Fibroblast of lung (primary cell): ENCODE results near the gene HMCN2. TPM values are rescaled to one million over a fixed set of nuclear protein-coding genes. Genes with fewer than 3 reads are reported as not detected.

Experiments used
- DNase-seq, 2 donors: peaks; one replicate each; pipeline versions ENCODE4 v3.0.0 to v3.0.0-alpha.2; 2010; ENCODE audit warnings: low read depth in 2 of 2
- H2AFZ ChIP-seq: 2 replicates; pipeline ENCODE4 v1.5.1; 2012; ENCODE audit warnings: low read length, control low read depth, inconsistent platforms
- H3K27ac ChIP-seq: 2 replicates; pipeline ENCODE4 v1.5.1; 2011; ENCODE audit warnings: low read length, control low read depth; ENCODE audit not compliant: insufficient read depth
- H3K27me3 ChIP-seq: 2 replicates; pipeline ENCODE4 v1.5.1; 2011; ENCODE audit warnings: mild to moderate bottlenecking, low read length; ENCODE audit not compliant: control insufficient read depth, insufficient read depth
- H3K36me3 ChIP-seq: 2 replicates; pipeline ENCODE4 v1.5.1; 2011; ENCODE audit warnings: low read length; ENCODE audit not compliant: control insufficient read depth, insufficient read depth
- H3K4me1 ChIP-seq: 2 replicates; pipeline ENCODE4 v1.5.1; 2011; ENCODE audit warnings: low read length; ENCODE audit not compliant: control insufficient read depth, insufficient read depth; ENCODE audit errors: extremely low read depth
- H3K4me2 ChIP-seq: 2 replicates; pipeline ENCODE4 v1.5.1; 2011; ENCODE audit warnings: low read length, control low read depth; ENCODE audit not compliant: insufficient read depth; ENCODE audit errors: extremely low read depth
- H3K4me3 ChIP-seq, 4 experiments: fragments of 200-600 bp in 1 of 4; sonication (generic) in 1 of 4; replicated peaks in 1 of 4; 2 replicates each; pipeline ENCODE4 v1.5.1; 2011 to 2016; ENCODE audit warnings: low read length in 4 of 4, low read depth in 3 of 4, mild to moderate bottlenecking in 3 of 4, control low read depth in 2 of 4, inconsistent platforms in 1 of 4, mixed read lengths in 1 of 4; ENCODE audit not compliant: insufficient read depth in 1 of 4; ENCODE audit errors: control extremely low read depth in 1 of 4
- H3K79me2 ChIP-seq: 2 replicates; pipeline ENCODE4 v1.5.1; 2012; ENCODE audit warnings: mild to moderate bottlenecking, low read length, inconsistent platforms; ENCODE audit not compliant: control insufficient read depth, insufficient read depth
- H3K9ac ChIP-seq: 2 replicates; pipeline ENCODE4 v1.5.1; 2011; ENCODE audit warnings: mild to moderate bottlenecking, low read length, control low read depth; ENCODE audit not compliant: insufficient read depth
- H3K9me3 ChIP-seq: 2 replicates; pipeline ENCODE4 v1.5.1; 2012; ENCODE audit warnings: low read depth, low read length; ENCODE audit not compliant: control insufficient read depth, insufficient read depth
- H4K20me1 ChIP-seq: 2 replicates; pipeline ENCODE4 v1.5.1; 2011; ENCODE audit warnings: low read length; ENCODE audit not compliant: control insufficient read depth, insufficient read depth; ENCODE audit errors: extremely low read depth
- CTCF ChIP-seq, 2 donors: IDR thresholded peaks in 1 of 2; conservative IDR thresholded peaks in 1 of 2; 1 replicate in 1 of 2; 2 replicates in 1 of 2; pipeline ENCODE4 v1.5.1; 2011 to 2012; ENCODE audit warnings: low read length in 2 of 2, control low read depth in 1 of 2, inconsistent platforms in 1 of 2, low read depth in 1 of 2, mild to moderate bottlenecking in 1 of 2
- EZH2 ChIP-seq: IDR thresholded peaks from 2 replicates; pipeline ENCODE4 v1.5.1; 2012; ENCODE audit warnings: low read length, control low read depth, mild to moderate bottlenecking; ENCODE audit errors: missing control alignments
- polyA plus RNA-seq, 2 donors: library from polyadenylated mRNA; depleted of rRNA in 1 of 2; stranded (reverse) in 1 of 2; unstranded in 1 of 2; fragments of >200 nt; gene quantifications; 2 replicates each; pipeline ENCODE4 v1.2.1, GENCODE V29; 2011 to 2012; ENCODE audit warnings: missing spikeins in 1 of 2
- total RNA-seq: library from RNA; depleted of rRNA; stranded (reverse); fragments of >200 nt; gene quantifications from 2 replicates; pipeline ENCODE4 v1.2.1, GENCODE V29; 2014

HMCN2 gene
- total and polyA plus RNA-seq, 2 donors (not counting 1 experiment from before 2014, with no cell fraction given) = under 0.01 TPM; not detected in 1

- no peak overlapping the region for H3K4me3 ChIP-seq
- H3K79me2 ChIP-seq = no peaks in the 10 kb centered on the region
- H2AFZ ChIP-seq = no peak overlapping the region
- H4K20me1 ChIP-seq = no peaks in the 10 kb centered on the region
- no peak for TF ChIP-seq CTCF (conservative IDR thresholded peaks at IDR 0.05 in 1 of 2, IDR thresholded peaks at IDR 0.05 in 1 of 2; ENCODE audit: low read depth in 1 of 2, low read length in 2 of 2)
- no peak for TF ChIP-seq EZH2
- H3K27ac ChIP-seq = no peak overlapping the region
- no peaks in the 10 kb centered on the region for H3K9me3 ChIP-seq
- no peak overlapping the region for H3K4me2 ChIP-seq
- DNase-seq = no peak
- H3K36me3 ChIP-seq = no peaks in the 10 kb centered on the region
- H3K27me3 ChIP-seq = no peaks in the 10 kb centered on the region
- H3K4me1 ChIP-seq = no peaks in the 10 kb centered on the region
- no peak overlapping the region for H3K9ac ChIP-seq
Observed at GRCh38 chr9:130471411-130472183, 206.0 kb downstream of the HMCN2 start.

- Histone ChIP-seq H3K4me1 (no peaks in the 10 kb centered on the region), H3K27me3 (no peaks in the 10 kb centered on the region), H4K20me1 (no peaks in the 10 kb centered on the region), H2AFZ (no peak overlapping the region), H3K36me3 (no peaks in the 10 kb centered on the region), H3K79me2 (no peaks in the 10 kb centered on the region), H3K27ac (no peak overlapping the region), H3K9me3 (no peaks in the 10 kb centered on the region), H3K4me2 (no peak overlapping the region), H3K9ac (no peak overlapping the region), H3K4me3 (no peak overlapping the region)
- no peak for DNase-seq
- TF ChIP-seq EZH2 (no peak), CTCF (conservative IDR thresholded peaks at IDR 0.05 in 1 of 2, IDR thresholded peaks at IDR 0.05 in 1 of 2; ENCODE audit: low read depth in 1 of 2, low read length in 2 of 2) (no peak)
Observed at GRCh38 chr9:130472184-130472705, 206.7 kb downstream of the HMCN2 start.

GRCh38 chr9:130473009-130473408 lies 207.4 kb downstream of the HMCN2 start:
- no peak for TF ChIP-seq CTCF (conservative IDR thresholded peaks at IDR 0.05 in 1 of 2, IDR thresholded peaks at IDR 0.05 in 1 of 2; ENCODE audit: low read depth in 1 of 2, low read length in 2 of 2)
- no peak for TF ChIP-seq EZH2
- Histone ChIP-seq H3K36me3 (no peaks in the 10 kb centered on the region), H3K9me3 (no peaks in the 10 kb centered on the region), H3K9ac (no peak overlapping the region), H3K27ac (no peak overlapping the region), H3K4me3 (no peak overlapping the region), H4K20me1 (no peaks in the 10 kb centered on the region), H3K4me2 (no peak overlapping the region), H3K27me3 (no peaks in the 10 kb centered on the region), H2AFZ (no peak overlapping the region), H3K79me2 (no peaks in the 10 kb centered on the region), H3K4me1 (no peaks in the 10 kb centered on the region)
- no peak for DNase-seq
